NCI-H1105 (cell line): Measurements from ENCODE around the gene PLXNB3.
A peak's percentile ranks its signal among the peaks of the same experiment; 100 is the strongest.

Source experiments
- DNase-seq: peaks from one replicate; lab custom pipeline; 2025; lab: John Stamatoyannopoulos, UW

PLXNB3 gene

GRCh38 chrX:153773741-153774575, 9.9 kb downstream of the PLXNB3 start:
- DNase-seq, result no peak

GRCh38 chrX:153774576-153775292, 10.7 kb downstream of the PLXNB3 start:
- no peak for DNase-seq

- DNase-seq, result no peak
Measured at GRCh38 chrX:153775293-153776119, 11.5 kb downstream of the PLXNB3 start.

GRCh38 chrX:153776120-153776599, 12.1 kb downstream of the PLXNB3 start:
- DNase-seq, result no peak

- no peak for DNase-seq
Measured at GRCh38 chrX:153776611-153777045, 12.6 kb downstream of the PLXNB3 start.

- DNase-seq, result no peak
Measured at GRCh38 chrX:153777261-153778090, 13.4 kb downstream of the PLXNB3 start.

GRCh38 chrX:153778181-153778580, 14.1 kb downstream of the PLXNB3 start:
- no peak for DNase-seq

GRCh38 chrX:153778684-153779101, 14.6 kb downstream of the PLXNB3 start:
- DNase-seq, result no peak

- DNase-seq, result no peak
Measured at GRCh38 chrX:153779891-153780677, 16.0 kb downstream of the PLXNB3 start.

- no peak for DNase-seq
Measured at GRCh38 chrX:153780678-153781427, 16.8 kb downstream of the PLXNB3 start, which contains the start of gene SRPK3. TSS of gene SRPK3 (plus strand) at chrX:153781041. CDS start at chrX:153781087, 46 bp downstream.

GRCh38 chrX:153781428-153782047, 17.5 kb downstream of the PLXNB3 start:
- DNase-seq, result no peak

GRCh38 chrX:153782313-153782712, 18.3 kb downstream of the PLXNB3 start:
- DNase-seq, result peak; percentile 98

- no peak for DNase-seq
Measured at GRCh38 chrX:153782871-153783270, 18.8 kb downstream of the PLXNB3 start.

- DNase-seq, result no peak
Measured at GRCh38 chrX:153783378-153784013, 19.4 kb downstream of the PLXNB3 start.

GRCh38 chrX:153784325-153784967, 20.4 kb downstream of the PLXNB3 start:
- DNase-seq, result no peak

- DNase-seq, result no peak
Measured at GRCh38 chrX:153786669-153787068, 22.6 kb downstream of the PLXNB3 start.

GRCh38 chrX:153789654-153790053, 25.6 kb downstream of the PLXNB3 start:
- no peak for DNase-seq
